GM19324 (cell line): ENCODE data around the gene STAB2.

ENCODE experiments used
- ATAC-seq: cut with Tn5 transposase; IDR thresholded peaks from one replicate; pipeline ENCODE4 v1.9.1; 2021; ENCODE audit warnings: mild to moderate bottlenecking, moderate library complexity; ENCODE audit not compliant: unreplicated experiment, low FRiP score

STAB2 gene

GRCh38 chr12:103688376-103689063 is 101.4 kb downstream of the STAB2 start:
- ATAC-seq = no peak

- ATAC-seq = no peak
Measured at GRCh38 chr12:103690426-103690825, 103.4 kb downstream of the STAB2 start.

DNA sequence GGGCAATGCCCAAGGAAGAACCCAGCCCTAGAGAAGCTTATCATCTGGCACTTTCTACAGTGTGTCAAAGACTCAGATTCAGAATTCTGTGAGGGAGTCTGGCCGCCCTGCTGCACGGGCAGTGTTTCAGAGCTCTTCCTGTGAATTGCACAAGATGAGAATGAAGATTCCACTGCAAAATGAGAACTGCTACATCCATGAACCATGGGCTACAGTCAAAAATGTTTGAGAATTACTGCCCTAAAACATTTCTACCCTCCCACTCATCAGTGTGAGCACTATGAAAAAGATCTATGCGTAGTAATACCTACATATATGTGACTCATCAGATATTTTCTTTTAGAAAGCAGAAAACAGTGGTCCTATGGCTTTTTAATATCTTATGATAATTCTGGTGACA is 104.0 kb downstream of the STAB2 start:
- ATAC-seq = no peak

DNA sequence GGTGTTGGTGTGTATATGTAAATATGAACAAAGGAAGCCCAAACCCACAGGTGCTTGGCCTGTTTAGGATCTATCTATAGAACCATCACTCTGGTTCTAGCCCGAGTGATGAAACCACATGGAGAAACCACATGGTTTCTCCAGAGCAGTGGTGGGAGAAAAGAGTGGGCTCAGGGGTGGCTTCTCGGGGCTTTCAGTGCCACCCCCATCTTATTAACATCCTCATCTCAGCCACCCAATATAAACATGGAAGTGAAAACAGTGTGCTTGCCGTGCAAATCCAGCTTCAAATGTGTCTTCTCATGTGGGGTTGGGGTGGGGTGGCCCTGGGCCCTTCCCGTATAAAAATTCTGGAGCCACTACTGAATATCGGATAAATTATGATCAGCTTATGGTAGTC is 109.0 kb downstream of the STAB2 start:
- no peak for ATAC-seq

- ATAC-seq = no peak
Measured at GRCh38 chr12:103697971-103698751, 111.1 kb downstream of the STAB2 start.

DNA sequence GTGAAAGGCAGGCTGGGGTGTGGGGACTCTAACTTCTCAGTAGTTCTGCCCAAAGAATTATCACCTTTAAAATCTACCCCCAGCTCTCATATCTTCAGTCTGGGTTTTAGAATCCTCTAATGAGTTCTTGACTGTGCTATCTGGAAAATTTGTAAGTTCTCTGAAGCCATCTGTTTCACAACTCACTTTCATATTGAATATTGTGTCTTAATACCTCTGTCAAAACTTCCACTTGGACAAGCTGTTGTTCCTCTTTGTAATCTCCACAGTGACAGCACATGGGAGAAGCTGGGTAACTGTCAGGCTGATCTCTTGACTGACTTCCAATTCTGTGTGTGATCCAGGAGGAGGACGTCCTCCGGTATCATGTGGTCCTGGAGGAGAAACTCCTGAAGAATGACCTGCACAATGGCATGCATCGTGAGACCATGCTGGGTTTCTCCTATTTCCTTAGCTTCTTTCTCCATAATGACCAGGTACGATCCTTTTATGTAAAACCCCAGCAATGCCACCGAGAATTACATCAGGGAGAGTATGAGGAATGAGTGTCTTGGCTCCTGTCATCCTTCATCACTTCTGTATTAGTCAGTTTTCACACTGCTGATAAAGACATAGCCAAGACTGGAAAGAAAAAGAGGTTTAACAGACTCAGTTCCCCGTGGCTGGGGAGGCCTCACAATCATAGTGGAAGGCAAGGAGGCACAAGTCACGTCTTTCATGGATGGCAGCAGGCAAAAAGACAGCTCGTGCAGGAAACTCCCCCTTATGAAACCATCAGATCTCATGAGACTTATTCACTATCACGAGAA is 111.9 kb downstream of the STAB2 start:
- ATAC-seq = no peak

DNA sequence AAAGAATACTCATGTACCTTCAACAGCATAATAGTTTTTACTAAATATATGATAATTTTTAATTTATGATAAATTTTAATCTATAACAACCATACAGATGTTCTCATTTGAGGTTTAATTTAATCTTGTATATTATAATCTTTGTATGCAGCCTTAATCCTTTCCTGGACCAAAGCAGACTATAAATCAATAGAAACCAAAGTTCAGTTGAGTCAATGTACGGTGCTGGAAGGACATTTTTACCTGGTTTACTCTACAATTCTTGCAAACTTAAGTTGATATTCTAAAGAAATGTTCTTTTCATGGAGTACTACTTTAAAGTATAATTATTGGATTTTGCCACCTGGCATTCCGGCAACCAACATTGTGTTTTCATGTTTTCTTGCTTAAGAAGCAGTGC is 118.0 kb downstream of the STAB2 start:
- ATAC-seq = no peak

GRCh38 chr12:103705927-103706326 is 118.9 kb downstream of the STAB2 start:
- ATAC-seq = no peak

DNA sequence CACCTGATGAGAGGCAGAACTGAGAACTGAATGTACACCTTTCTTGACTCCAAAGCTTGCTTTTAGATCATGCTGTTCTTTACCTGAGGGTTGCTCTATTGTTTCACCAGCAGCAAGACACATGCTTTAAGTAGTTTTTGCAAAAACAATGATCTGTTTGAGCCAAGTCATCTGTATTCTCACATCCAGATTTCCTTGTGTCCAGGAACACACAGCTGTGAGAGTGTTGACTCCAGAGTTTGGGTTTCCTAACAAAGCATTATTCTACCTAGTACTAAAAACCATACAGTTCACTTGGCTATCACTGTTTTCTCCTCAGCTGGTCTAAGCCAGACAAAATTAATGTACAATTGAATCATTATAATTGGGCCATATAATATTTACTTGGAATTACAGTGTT is 120.4 kb downstream of the STAB2 start:
- ATAC-seq = no peak

DNA sequence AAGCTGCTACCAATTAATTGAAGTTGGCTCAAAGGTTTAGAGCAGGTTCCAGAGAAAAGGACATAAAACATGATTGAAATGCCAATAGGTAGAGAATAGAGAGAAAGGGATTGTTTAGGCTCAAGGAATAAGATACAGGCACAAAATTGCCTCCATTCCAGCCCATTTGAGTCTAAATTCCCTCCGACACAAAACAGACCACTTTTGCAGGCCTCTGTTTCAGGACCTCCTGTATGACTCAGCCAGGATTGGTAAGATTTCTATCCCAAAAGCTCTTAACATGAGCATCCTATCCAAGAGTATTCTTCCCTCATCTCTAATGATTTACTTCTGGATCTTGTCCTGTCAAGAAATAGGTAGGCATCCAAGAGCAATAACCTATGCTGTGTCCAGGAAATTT is 123.5 kb downstream of the STAB2 start:
- ATAC-seq = no peak

GRCh38 chr12:103712216-103712615 is 125.1 kb downstream of the STAB2 start:
- no peak for ATAC-seq

GRCh38 chr12:103715494-103715893 is 128.4 kb downstream of the STAB2 start:
- ATAC-seq = no peak

GRCh38 chr12:103716517-103717196 is 129.6 kb downstream of the STAB2 start:
- ATAC-seq = no peak

DNA sequence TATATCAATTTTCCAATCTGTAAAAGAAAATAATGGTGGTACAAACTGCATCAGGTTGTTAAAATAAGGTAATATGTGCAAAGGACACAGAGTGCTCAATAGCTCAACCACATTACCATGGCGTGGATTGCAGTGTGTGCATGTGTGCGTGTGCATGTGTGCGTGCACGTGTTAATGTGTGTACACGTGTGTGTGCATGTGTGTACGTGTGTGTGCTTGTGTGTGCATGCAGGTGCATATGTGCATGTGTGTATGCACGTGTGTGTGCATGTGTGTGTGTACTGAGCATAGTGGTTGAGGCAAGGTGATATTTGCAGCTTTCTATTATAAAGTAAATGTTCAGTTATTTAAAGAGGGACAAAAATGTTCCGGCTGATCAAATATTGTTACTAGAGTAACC is 138.3 kb downstream of the STAB2 start:
- ATAC-seq = no peak

GRCh38 chr12:103727638-103728037 is 140.6 kb downstream of the STAB2 start:
- no peak for ATAC-seq

DNA sequence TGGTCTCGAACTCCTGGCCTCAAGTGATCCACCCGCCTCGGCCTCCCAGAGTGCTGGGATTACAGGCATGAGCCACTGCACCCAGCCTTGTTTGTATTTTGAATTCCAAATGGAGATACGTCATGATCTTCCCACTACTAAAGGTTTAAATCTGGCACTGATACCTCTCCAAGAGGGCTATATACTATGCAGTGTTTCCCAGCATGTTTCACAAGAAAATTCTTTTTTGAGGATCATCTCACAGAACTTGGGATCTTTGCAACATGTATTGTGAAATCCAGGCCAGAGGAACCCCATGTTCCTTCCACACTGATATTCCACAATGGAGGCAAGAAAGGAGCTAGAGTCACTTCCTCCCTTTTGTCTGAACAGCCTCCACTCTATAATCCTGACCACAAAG is 141.2 kb downstream of the STAB2 start:
- no peak for ATAC-seq

DNA sequence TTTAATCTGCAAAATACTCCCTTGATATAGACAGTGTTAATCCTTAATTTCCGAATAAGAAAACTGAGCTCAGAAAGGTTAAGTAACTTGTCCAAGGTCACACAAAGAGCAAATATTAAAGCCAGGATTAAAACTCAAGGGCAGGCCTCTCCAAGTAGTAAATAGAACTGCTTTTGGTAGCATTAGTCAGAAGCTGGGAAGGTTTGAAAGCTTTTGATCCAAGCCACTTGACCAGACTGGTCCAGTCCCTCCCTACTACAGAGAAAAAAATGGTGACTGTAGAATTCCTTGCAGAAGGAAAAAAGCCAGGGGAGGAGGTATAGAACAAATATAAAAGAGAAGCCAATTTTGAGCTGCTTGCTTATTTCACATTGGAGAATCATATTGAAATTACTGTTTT is 142.4 kb downstream of the STAB2 start:
- ATAC-seq = no peak

- no peak for ATAC-seq
Measured at GRCh38 chr12:103731539-103731938, 144.5 kb downstream of the STAB2 start.

GRCh38 chr12:103734863-103735262 is 147.8 kb downstream of the STAB2 start:
- ATAC-seq = no peak

- ATAC-seq = no peak
Measured at GRCh38 chr12:103735291-103735690, 148.2 kb downstream of the STAB2 start.

DNA sequence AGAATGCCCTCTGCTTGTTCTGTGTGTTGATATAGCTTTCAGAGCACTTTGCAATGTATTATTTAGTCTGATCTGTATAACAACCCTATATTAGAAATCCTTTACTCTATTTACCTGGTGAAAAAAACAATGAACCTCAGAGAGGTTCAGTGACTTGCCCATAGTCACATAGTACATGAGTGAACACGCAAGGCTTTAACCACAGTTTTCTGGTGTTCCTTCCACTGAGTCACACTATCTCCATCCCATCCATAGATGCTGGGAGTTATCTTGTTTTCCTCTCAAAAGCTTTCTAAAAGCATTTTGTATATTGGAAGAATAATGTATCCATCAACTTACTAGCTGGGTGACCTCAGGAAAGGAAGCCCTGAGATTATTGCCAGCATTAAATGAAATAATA is 149.5 kb downstream of the STAB2 start:
- no peak for ATAC-seq
